Breast epithelium (tissue), 4 donors: ENCODE measurements around the gene FBN2. TPM values are rescaled to one million over a fixed set of nuclear protein-coding genes. Genes with fewer than 3 reads are reported as not detected.

Experiments
- DNase-seq, 2 donors: peaks; one replicate each; pipeline ENCODE4 v3.0.0-alpha.2; 2019; ENCODE audit warnings: low spot score in 2 of 2
- H3K27ac ChIP-seq, 2 donors: fragments of 200-600 bp; sonication (generic) in 1 of 2; one replicate each; pipeline ENCODE4 v1.5.1; 2016 to 2019; ENCODE audit warnings: mild to moderate bottlenecking in 1 of 2
- H3K27me3 ChIP-seq, 2 donors: fragments of 200-600 bp; sonication (generic) in 1 of 2; one replicate each; pipeline versions ENCODE4 v1.5.1 to v1.6.0; 2017 to 2019; ENCODE audit warnings: control low read depth in 1 of 2, mild to moderate bottlenecking in 1 of 2
- H3K36me3 ChIP-seq: fragments of 200-600 bp; one replicate; pipeline ENCODE4 v1.5.1; 2019
- H3K4me1 ChIP-seq, 2 donors: fragments of 200-600 bp; sonication (generic); one replicate each; pipeline ENCODE4 v1.5.1; 2016 to 2019; ENCODE audit warnings: control low read depth in 1 of 2
- H3K4me3 ChIP-seq, 3 donors: fragments of 200-600 bp; sonication (generic); 1 replicate in 2 of 3; 2 replicates in 1 of 3; pipeline ENCODE4 v1.5.1; 2016 to 2019; ENCODE audit warnings: mild to moderate bottlenecking in 3 of 3, moderate library complexity in 2 of 3
- H3K9me3 ChIP-seq, 2 donors: fragments of 200-600 bp; sonication (generic) in 1 of 2; one replicate each; pipeline ENCODE4 v1.5.1; 2016 to 2019; ENCODE audit warnings: control low read depth in 1 of 2
- POLR2A ChIP-seq: fragments of 450-650 bp; IDR thresholded peaks from one replicate; pipeline ENCODE4 v1.6.1; 2016; ENCODE audit warnings: antibody characterized with exemption, mild to moderate bottlenecking, moderate library complexity
- POLR2AphosphoS5 ChIP-seq, 3 donors: sonication (generic); formaldehyde crosslinking; IDR thresholded peaks; one replicate each; pipeline ENCODE4 v1.6.1; 2017; ENCODE audit warnings: antibody characterized with exemption in 3 of 3
- intact Hi-C: fragments of 100-400 bp; cut with DNase I; formaldehyde crosslinking; loops from one replicate; pipeline ENCODE4 v1.15.1; 2023; ENCODE audit warnings: low total_unique reads
- total RNA-seq, 3 donors: library from RNA; depleted of rRNA; stranded (reverse); fragments of >200 nt; gene quantifications; one replicate each; pipeline ENCODE4 v1.1.0, GENCODE V29; 2016
- TF ChIP-seq, protein P1 (sequence below), 3 donors: fragments of 450-650 bp; IDR thresholded peaks; one replicate each; pipeline ENCODE4 v1.5.1; 2016 to 2017; ENCODE audit warnings: antibody characterized with exemption in 3 of 3, mild to moderate bottlenecking in 3 of 3, moderate library complexity in 3 of 3

The FBN2 gene
- total RNA-seq, 3 donors from 2014 or later = 0.88 to 7.5 (median 1.8) TPM

DNA sequence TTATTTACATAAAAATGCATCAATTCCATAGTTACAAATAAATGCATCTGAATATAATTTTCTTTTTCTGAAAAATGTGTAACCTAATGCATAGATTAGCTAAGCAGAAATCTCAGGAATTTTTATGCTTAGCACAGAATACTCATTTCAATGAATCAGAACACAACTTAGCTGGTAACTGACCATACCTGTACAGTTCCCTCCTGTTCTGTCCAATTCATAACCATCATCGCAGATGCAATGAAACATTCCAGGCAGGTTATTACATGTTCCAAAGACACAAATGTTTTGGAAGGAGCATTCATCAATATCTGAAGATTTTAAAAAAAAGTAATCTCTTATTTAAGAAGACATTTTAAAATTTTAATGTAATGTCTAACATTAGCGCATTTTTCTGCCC, 219.4 kb downstream of the FBN2 start:
- H3K9me3 ChIP-seq = no peaks in the 10 kb centered on the region
- H3K27me3 ChIP-seq = no peaks in the 10 kb centered on the region
- H3K36me3 ChIP-seq = no peaks in the 10 kb centered on the region
- TF ChIP-seq POLR2A (no peak), POLR2AphosphoS5 (IDR thresholded peaks at IDR 0.05) (no peak)
- TF ChIP-seq, protein P1, sequence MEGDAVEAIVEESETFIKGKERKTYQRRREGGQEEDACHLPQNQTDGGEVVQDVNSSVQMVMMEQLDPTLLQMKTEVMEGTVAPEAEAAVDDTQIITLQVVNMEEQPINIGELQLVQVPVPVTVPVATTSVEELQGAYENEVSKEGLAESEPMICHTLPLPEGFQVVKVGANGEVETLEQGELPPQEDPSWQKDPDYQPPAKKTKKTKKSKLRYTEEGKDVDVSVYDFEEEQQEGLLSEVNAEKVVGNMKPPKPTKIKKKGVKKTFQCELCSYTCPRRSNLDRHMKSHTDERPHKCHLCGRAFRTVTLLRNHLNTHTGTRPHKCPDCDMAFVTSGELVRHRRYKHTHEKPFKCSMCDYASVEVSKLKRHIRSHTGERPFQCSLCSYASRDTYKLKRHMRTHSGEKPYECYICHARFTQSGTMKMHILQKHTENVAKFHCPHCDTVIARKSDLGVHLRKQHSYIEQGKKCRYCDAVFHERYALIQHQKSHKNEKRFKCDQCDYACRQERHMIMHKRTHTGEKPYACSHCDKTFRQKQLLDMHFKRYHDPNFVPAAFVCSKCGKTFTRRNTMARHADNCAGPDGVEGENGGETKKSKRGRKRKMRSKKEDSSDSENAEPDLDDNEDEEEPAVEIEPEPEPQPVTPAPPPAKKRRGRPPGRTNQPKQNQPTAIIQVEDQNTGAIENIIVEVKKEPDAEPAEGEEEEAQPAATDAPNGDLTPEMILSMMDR (IDR thresholded peaks at IDR 0.05) = no peak
- no peak for DNase-seq
- intact Hi-C loops = no loop called here
- no peak overlapping the region for H3K27ac ChIP-seq
- no peak overlapping the region for H3K4me3 ChIP-seq
- H3K4me1 ChIP-seq = no peaks in the 10 kb centered on the region

GRCh38 chr5:128317481-128317880, 220.6 kb downstream of the FBN2 start:
- H3K9me3 ChIP-seq = no peaks in the 10 kb centered on the region
- no peak overlapping the region for H3K4me3 ChIP-seq
- H3K36me3 ChIP-seq = no peaks in the 10 kb centered on the region
- H3K27ac ChIP-seq = no peak overlapping the region
- TF ChIP-seq, protein P1 (IDR thresholded peaks at IDR 0.05) = no peak
- no peak for TF ChIP-seq POLR2A
- TF ChIP-seq POLR2AphosphoS5 (IDR thresholded peaks at IDR 0.05) = no peak
- H3K27me3 ChIP-seq = no peaks in the 10 kb centered on the region
- DNase-seq = no peak
- intact Hi-C loops = no loop called here
- H3K4me1 ChIP-seq = no peaks in the 10 kb centered on the region

- Histone ChIP-seq H3K4me3 (no peak overlapping the region), H3K4me1 (no peaks in the 10 kb centered on the region), H3K9me3 (no peaks in the 10 kb centered on the region), H3K27me3 (no peaks in the 10 kb centered on the region), H3K27ac (no peak overlapping the region), H3K36me3 (no peaks in the 10 kb centered on the region)
- TF ChIP-seq POLR2AphosphoS5 (IDR thresholded peaks at IDR 0.05) (no peak), POLR2A (no peak)
- TF ChIP-seq, protein P1 (IDR thresholded peaks at IDR 0.05) = no peak
- intact Hi-C loops = no loop called here
- no peak for DNase-seq
These were observed 222.4 kb downstream of the FBN2 start for GRCh38 chr5:128315671-128316070.

GRCh38 chr5:128305341-128305740, 232.7 kb downstream of the FBN2 start:
- TF ChIP-seq, protein P1 (IDR thresholded peaks at IDR 0.05) = no peak
- Histone ChIP-seq H3K27me3 (no peaks in the 10 kb centered on the region), H3K27ac (no peak overlapping the region), H3K4me3 (no peak overlapping the region), H3K36me3 (no peaks in the 10 kb centered on the region), H3K9me3 (no peaks in the 10 kb centered on the region), H3K4me1 (no peaks in the 10 kb centered on the region)
- intact Hi-C loops = no loop called here
- DNase-seq = no peak

DNA sequence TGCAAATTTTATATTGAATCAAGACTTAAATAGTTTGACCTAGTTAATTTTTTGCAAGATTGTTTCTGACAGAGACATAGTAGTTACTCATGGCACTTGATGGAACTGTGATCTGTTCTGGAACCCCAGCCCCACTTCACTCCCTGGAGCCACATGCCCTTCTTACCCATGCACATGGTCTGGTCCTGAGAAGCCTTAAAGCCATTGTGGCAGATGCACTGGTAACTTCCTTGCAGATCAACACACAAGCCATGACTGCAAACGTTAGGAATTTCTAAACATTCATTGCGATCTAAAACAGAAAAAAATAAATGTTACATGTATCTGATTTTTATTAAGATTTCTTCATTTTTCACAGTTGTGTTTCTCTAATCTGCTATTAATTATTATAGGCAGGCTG, 233.3 kb downstream of the FBN2 start:
- H3K4me3 ChIP-seq = no peak overlapping the region
- no peak overlapping the region for H3K27ac ChIP-seq
- no peaks in the 10 kb centered on the region for H3K4me1 ChIP-seq
- DNase-seq = no peak
- intact Hi-C loops = no loop called here
- no peaks in the 10 kb centered on the region for H3K9me3 ChIP-seq
- TF ChIP-seq, protein P1 (IDR thresholded peaks at IDR 0.05) = no peak
- no peaks in the 10 kb centered on the region for H3K36me3 ChIP-seq
- H3K27me3 ChIP-seq = no peaks in the 10 kb centered on the region
